Transverse colon (tissue), 4 donors: ENCODE data around the gene MAPK13. TPM values are rescaled to one million over a fixed set of nuclear protein-coding genes. Genes with fewer than 3 reads are reported as not detected.
A peak's percentile ranks its signal among the peaks of the same experiment; 100 is the strongest.

Source experiments
- DNase-seq: peaks from one replicate; pipeline ENCODE4 v3.0.0-alpha.2; 2019
- H3K27ac ChIP-seq, 4 donors: fragments of 200-600 bp; sonication (generic); 2 replicates each; pipeline ENCODE4 v1.5.1; 2016 to 2018; ENCODE audit warnings: inconsistent platforms in 4 of 4
- H3K27me3 ChIP-seq: fragments of 200-600 bp; sonication (generic); 2 replicates; pipeline ENCODE4 v1.5.1; 2017; ENCODE audit warnings: inconsistent platforms
- H3K36me3 ChIP-seq, 4 donors: fragments of 200-600 bp; sonication (generic); 2 replicates each; pipeline ENCODE4 v1.5.1; 2017 to 2019; ENCODE audit warnings: inconsistent platforms in 4 of 4
- H3K4me1 ChIP-seq, 4 donors: fragments of 200-600 bp; sonication (generic); 2 replicates each; pipeline ENCODE4 v1.5.1; 2017 to 2020; ENCODE audit warnings: inconsistent platforms in 4 of 4
- H3K4me3 ChIP-seq, 4 donors: fragments of 200-600 bp; sonication (generic); 1 replicate in 1 of 4; 2 replicates in 3 of 4; pipeline versions ENCODE4 v1.5.1 to v1.6.1; 2017 to 2019; ENCODE audit warnings: inconsistent platforms in 4 of 4
- H3K9me3 ChIP-seq, 2 donors: fragments of 200-600 bp; sonication (generic); 2 replicates each; pipeline ENCODE4 v1.5.1; 2017 to 2019; ENCODE audit warnings: inconsistent platforms in 2 of 2
- EP300 ChIP-seq: sonication (generic); formaldehyde crosslinking; IDR thresholded peaks from one replicate; pipeline ENCODE4 v1.6.1; 2017; ENCODE audit warnings: antibody characterized with exemption, low read depth
- POLR2A ChIP-seq: fragments of 450-650 bp; IDR thresholded peaks from one replicate; pipeline ENCODE4 v1.6.1; 2016; ENCODE audit warnings: antibody characterized with exemption, mild to moderate bottlenecking, moderate library complexity
- POLR2AphosphoS5 ChIP-seq, 3 donors: sonication (generic); formaldehyde crosslinking; IDR thresholded peaks; one replicate each; pipeline ENCODE4 v1.6.1; 2016; ENCODE audit warnings: antibody characterized with exemption in 3 of 3
- WGBS, 2 donors: methylation state at CpG; one replicate each; pipeline ENCODE4 v1.1.5; 2018; ENCODE audit warnings: low coverage in 1 of 2; 5-methylcytosine and 5-hydroxymethylcytosine counted together
- in situ Hi-C, 4 donors: fragments of 200-750 bp; cut with MboI; loops; one replicate each; pipeline versions ENCODE4 v1.15.0 to v1.15.1; 2017; ENCODE audit warnings: low sequenced_read_pairs in 3 of 4, low pct_ligation_motif_present in 1 of 4, low pct_unique_long_range_greater_than_20kb in 1 of 4
- intact Hi-C: fragments of 100-400 bp; cut with DNase I; formaldehyde crosslinking; loops from one replicate; pipeline ENCODE4 v1.15.1; 2023; ENCODE audit warnings: low total_unique reads
- total RNA-seq, 4 donors: library from RNA; depleted of rRNA; stranded (reverse); fragments of >200 nt; gene quantifications; one replicate each; pipeline ENCODE4 v1.1.0, GENCODE V29; 2016
- TF ChIP-seq, protein P1 (sequence below), 5 experiments: fragments of 200-600 bp in 3 of 5; fragments of 450-650 bp in 2 of 5; sonication (generic) in 3 of 5; IDR thresholded peaks; 1 replicate in 2 of 5; 2 replicates in 3 of 5; pipeline ENCODE4 v1.5.1; 2016 to 2017; ENCODE audit warnings: antibody characterized with exemption in 5 of 5, inconsistent platforms in 3 of 5, mild to moderate bottlenecking in 2 of 5, moderate library complexity in 1 of 5

Gene MAPK13
- total RNA-seq, 4 donors from 2014 or later: 67.7 to 200 (median 146) TPM

DNA sequence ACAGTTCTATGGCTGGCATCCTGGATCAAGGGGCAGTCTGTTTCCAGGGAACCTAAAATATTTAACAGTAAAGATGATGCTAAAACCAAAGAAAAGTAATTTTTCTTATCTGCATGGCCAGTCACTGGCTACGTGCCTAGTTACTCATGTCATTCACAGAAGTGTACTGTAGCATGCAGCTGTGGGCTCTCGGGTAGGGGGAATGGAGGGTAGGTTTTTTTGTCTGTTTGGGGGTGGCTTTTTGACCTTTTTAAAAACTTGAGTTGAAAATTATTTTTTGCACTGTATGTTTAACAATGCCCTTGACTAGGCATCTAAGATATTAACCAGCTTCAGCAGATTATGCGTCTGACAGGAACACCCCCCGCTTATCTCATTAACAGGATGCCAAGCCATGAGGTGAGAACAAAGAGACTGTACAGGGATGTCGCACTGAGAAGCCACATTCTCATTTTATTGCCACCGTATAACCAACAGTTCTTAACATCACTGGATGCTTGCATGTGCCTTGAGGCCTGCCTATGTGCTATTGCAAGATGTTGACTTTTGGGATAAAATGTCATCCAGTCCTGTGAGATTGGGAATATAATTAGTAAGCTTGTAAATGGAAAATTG, 30.3 kb upstream of the MAPK13 start:
- Histone ChIP-seq H3K27me3 (no peaks in the 10 kb centered on the region), H3K27ac (no peak overlapping the region), H3K36me3 (peaks cover 0 to 22% (median 9%) of the 10 kb centered on the region in 4 donors), H3K4me3 (no peak overlapping the region), H3K9me3 (no peaks in the 10 kb centered on the region), H3K4me1 (peaks cover 0 to 26% (median 19%) of the 10 kb centered on the region in 4 donors)
- no peak for DNase-seq
- in situ Hi-C loops: loop anchor here in 3 of 4 donors (5.0 to 25.0 kb wide), 3 partner anchors 73 to 262 kb away; partner anchors contain the start of genes MAPK14 (in 3 of the 3) and SLC26A8 (in 1 of the 3)
- intact Hi-C loops: no loop called here
- TF ChIP-seq EP300 (no peak), POLR2A (no peak), POLR2AphosphoS5 (IDR thresholded peaks at IDR 0.05) (no peak)
- TF ChIP-seq, protein P1, sequence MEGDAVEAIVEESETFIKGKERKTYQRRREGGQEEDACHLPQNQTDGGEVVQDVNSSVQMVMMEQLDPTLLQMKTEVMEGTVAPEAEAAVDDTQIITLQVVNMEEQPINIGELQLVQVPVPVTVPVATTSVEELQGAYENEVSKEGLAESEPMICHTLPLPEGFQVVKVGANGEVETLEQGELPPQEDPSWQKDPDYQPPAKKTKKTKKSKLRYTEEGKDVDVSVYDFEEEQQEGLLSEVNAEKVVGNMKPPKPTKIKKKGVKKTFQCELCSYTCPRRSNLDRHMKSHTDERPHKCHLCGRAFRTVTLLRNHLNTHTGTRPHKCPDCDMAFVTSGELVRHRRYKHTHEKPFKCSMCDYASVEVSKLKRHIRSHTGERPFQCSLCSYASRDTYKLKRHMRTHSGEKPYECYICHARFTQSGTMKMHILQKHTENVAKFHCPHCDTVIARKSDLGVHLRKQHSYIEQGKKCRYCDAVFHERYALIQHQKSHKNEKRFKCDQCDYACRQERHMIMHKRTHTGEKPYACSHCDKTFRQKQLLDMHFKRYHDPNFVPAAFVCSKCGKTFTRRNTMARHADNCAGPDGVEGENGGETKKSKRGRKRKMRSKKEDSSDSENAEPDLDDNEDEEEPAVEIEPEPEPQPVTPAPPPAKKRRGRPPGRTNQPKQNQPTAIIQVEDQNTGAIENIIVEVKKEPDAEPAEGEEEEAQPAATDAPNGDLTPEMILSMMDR (IDR thresholded peaks at IDR 0.05): no peak
- WGBS, 2 donors: 57 to 64% methylated on average over 4 to 6 of the region's 6 CpGs

DNA sequence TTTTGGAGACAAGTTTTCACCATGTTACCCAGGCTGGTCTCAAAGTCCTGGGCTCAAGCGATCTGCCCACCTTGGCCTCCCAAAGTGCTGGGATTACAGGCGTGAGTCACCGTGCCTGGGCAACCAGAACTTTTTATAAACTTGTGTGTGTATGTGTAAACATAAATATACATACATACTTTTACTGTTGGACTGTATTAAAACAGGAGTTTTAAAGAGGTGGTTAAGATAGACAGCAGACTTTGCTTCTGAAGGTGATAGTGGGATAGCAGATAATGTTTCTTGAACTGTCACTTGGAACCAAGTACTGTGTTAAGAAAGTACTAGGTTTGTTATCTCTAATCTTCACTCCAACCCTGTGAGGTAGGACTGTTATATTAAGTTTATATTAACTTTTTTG, 28.6 kb upstream of the MAPK13 start:
- Histone ChIP-seq H3K27ac (no peak overlapping the region), H3K27me3 (no peaks in the 10 kb centered on the region), H3K9me3 (no peaks in the 10 kb centered on the region), H3K36me3 (peaks cover 0 to 22% (median 9%) of the 10 kb centered on the region in 4 donors), H3K4me3 (no peak overlapping the region), H3K4me1 (peaks cover 0 to 16% (median 6%) of the 10 kb centered on the region in 4 donors)
- intact Hi-C loops (no loop called here), in situ Hi-C loops (loop anchor here in 1 of 4 donors (25.0 kb wide), 1 partner anchor 261 kb away; no protein-coding TSS in a partner anchor)
- TF ChIP-seq EP300 (no peak), POLR2AphosphoS5 (IDR thresholded peaks at IDR 0.05) (no peak), POLR2A (no peak)
- TF ChIP-seq, protein P1 (IDR thresholded peaks at IDR 0.05): no peak
- no peak for DNase-seq
- 92 to 100% methylated on average over 1 to 3 of the region's 3 CpGs for WGBS, 2 donors

DNA sequence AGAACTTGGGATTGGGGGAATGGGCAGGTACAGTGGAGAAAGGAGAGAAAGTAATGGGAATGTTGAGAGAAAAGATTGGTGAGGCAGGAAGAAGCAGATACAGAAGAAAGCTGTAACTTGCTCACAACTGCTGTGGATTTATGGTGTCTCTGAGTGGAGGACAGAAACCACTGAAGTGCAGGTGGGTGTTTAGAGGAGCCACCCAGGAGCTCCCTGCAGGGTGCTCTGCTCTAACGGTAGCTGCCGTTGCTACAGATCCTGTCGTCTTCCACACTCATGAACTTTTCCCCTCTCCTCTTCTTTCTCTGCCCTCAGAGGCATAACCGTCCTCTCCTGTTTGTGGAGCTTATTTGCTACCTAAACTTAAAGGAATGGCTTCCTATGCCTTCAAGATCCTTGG, 27.5 kb upstream of the MAPK13 start:
- WGBS, 2 donors: 68% methylated on average over 4 of the region's 4 CpGs
- TF ChIP-seq, protein P1 (IDR thresholded peaks at IDR 0.05): no peak
- TF ChIP-seq POLR2A (no peak), POLR2AphosphoS5 (IDR thresholded peaks at IDR 0.05) (no peak), EP300 (no peak)
- intact Hi-C loops (no loop called here), in situ Hi-C loops (loop anchor here in 1 of 4 donors (25.0 kb wide), 1 partner anchor 259 kb away; no protein-coding TSS in a partner anchor)
- Histone ChIP-seq H3K27ac (no peak overlapping the region), H3K4me3 (no peak overlapping the region), H3K27me3 (no peaks in the 10 kb centered on the region), H3K36me3 (peaks cover 0 to 31% (median 11%) of the 10 kb centered on the region in 4 donors), H3K9me3 (no peaks in the 10 kb centered on the region), H3K4me1 (peaks cover 0 to 9% (median 0%) of the 10 kb centered on the region in 4 donors)
- no peak for DNase-seq

DNA sequence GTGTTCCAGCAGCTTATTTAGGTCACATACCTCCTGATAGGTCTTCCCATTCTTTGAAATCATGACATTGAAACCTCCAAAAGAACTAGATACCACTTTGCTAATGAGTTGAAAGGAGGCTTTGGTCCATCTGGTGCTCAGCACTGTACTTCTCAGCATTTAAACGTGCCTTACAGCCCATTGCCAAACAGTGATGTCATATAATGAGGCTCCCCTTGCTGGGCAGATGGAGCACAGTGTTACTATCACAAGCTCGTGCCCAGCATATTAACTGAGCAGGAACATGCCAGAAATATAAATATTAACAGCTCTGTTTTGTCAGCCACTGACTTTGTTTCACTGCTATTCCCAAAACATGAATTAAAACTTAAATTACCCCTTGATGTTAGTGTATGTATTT, 25.5 kb upstream of the MAPK13 start:
- no peaks in the 10 kb centered on the region for H3K9me3 ChIP-seq
- no peak overlapping the region for H3K4me3 ChIP-seq
- intact Hi-C loops: no loop called here
- WGBS, 2 donors: 49 to 54% methylated on average over 2 of the region's 2 CpGs
- no peak for DNase-seq
- no peak overlapping the region for H3K27ac ChIP-seq
- TF ChIP-seq, protein P1 (IDR thresholded peaks at IDR 0.05): no peak
- peak in 1 of 3 donors; percentile 22 for TF ChIP-seq POLR2AphosphoS5 (IDR thresholded peaks at IDR 0.05)
- in situ Hi-C loops: loop anchor here in 1 of 4 donors (25.0 kb wide), 1 partner anchor 257 kb away; no protein-coding TSS in a partner anchor
- H3K27me3 ChIP-seq: no peaks in the 10 kb centered on the region
- H3K4me1 ChIP-seq: peaks cover 0 to 9% (median 0%) of the 10 kb centered on the region in 4 donors
- H3K36me3 ChIP-seq: peaks cover 0 to 45% (median 11%) of the 10 kb centered on the region in 4 donors
